GM12878 (cell line): ENCODE measurements around the gene STAC2. TPM values are rescaled to one million over a fixed set of nuclear protein-coding genes. Genes with fewer than 3 reads are reported as not detected.

Experiments used
- ATAC-seq: fragments of 200-7000 bp; cut with Tn5 transposase; 3 replicates; pipeline ENCODE4 v1.9.1; 2020; ENCODE audit warnings: mild to moderate bottlenecking, moderate library complexity
- BruUV-seq: library from RNA; stranded (reverse); fragments of 400-500 nt; replicated peaks from 2 replicates; lab custom pipeline; 2021; lab: Mats Ljungman, UMichigan
- CTCF ChIA-PET: fragments of 300-600 bp; sonication (Branson Sonifier 250); formaldehyde crosslinking; extraction: SDS; loops from one replicate; lab custom pipeline; 2021; ENCODE audit warnings: inconsistent platforms; lab: Yijun Ruan, JAX
- POLR2A ChIA-PET: fragments of 350-600 bp; formaldehyde crosslinking; extraction: SDS; loops from one replicate; lab custom pipeline; 2021; ENCODE audit warnings: inconsistent platforms; lab: Charles Lee
- RAD21 ChIA-PET: fragments of 300-600 bp; sonication (Branson Sonifier 250); formaldehyde crosslinking; loops from one replicate; lab custom pipeline; 2023; ENCODE audit warnings: antibody characterized with exemption; ENCODE audit not compliant: unreplicated experiment; lab: Charles Lee
- SMC1A ChIA-PET: fragments of 300-600 bp; sonication (Branson Sonifier 250); formaldehyde crosslinking; loops from one replicate; lab custom pipeline; 2023; ENCODE audit not compliant: unreplicated experiment, uncharacterized antibody; lab: Charles Lee
- DNase-seq: peaks from one replicate; pipeline ENCODE4 v3.0.0-alpha.2; 2011; ENCODE audit warnings: low read depth, low spot score
- FAIRE-seq: peaks from 3 replicates; lab custom pipeline; 2011; peaks lifted over from hg19 to GRCh38; lab: Jason Lieb, UNC
- H2AFZ ChIP-seq: 2 replicates; pipeline ENCODE4 v1.6.0; 2011; ENCODE audit warnings: low read depth, low read length, control low read depth; ENCODE audit not compliant: control insufficient read depth
- H3K27ac ChIP-seq: 2 replicates; pipeline ENCODE4 v1.5.1; 2011; ENCODE audit warnings: control low read depth; ENCODE audit not compliant: control insufficient read depth, insufficient read depth
- H3K27me3 ChIP-seq, 2 experiments: replicated peaks in 1 of 2; 2 replicates each; pipeline versions ENCODE4 v1.6.0 to v1.6.1; 2011; ENCODE audit warnings: low read length in 1 of 2; ENCODE audit not compliant: control insufficient read depth in 2 of 2, insufficient read depth in 2 of 2
- H3K36me3 ChIP-seq, 2 experiments: 2 replicates each; pipeline ENCODE4 v1.5.1; 2011; ENCODE audit warnings: low read length in 1 of 2; ENCODE audit not compliant: control insufficient read depth in 2 of 2, insufficient read depth in 2 of 2
- H3K4me1 ChIP-seq: 2 replicates; pipeline ENCODE4 v1.6.1; 2011; ENCODE audit warnings: mild to moderate bottlenecking, low read length, moderate library complexity, mixed read lengths; ENCODE audit not compliant: control insufficient read depth, insufficient read depth
- H3K4me2 ChIP-seq: 2 replicates; pipeline ENCODE4 v1.6.0; 2011; ENCODE audit warnings: control low read depth; ENCODE audit not compliant: control insufficient read depth, insufficient read depth
- H3K4me3 ChIP-seq: fragments of 200-600 bp; sonication (generic); 2 replicates; pipeline ENCODE4 v1.5.1; 2016
- H3K79me2 ChIP-seq: 2 replicates; pipeline ENCODE4 v1.6.0; 2011; ENCODE audit warnings: low read length; ENCODE audit not compliant: control insufficient read depth, insufficient read depth
- H3K9ac ChIP-seq: 2 replicates; pipeline ENCODE4 v1.8.0; 2011; ENCODE audit warnings: low read length, control low read depth, mixed read lengths; ENCODE audit not compliant: control insufficient read depth, insufficient read depth
- H3K9me3 ChIP-seq: replicated peaks from 3 replicates; pipeline ENCODE4 v1.5.1; 2011; ENCODE audit warnings: mild to moderate bottlenecking, low read length; ENCODE audit not compliant: control insufficient read depth, insufficient read depth
- H4K20me1 ChIP-seq: 2 replicates; pipeline ENCODE4 v1.6.0; 2011; ENCODE audit not compliant: control insufficient read depth, insufficient read depth
- CBX5 ChIP-seq: sonication (generic); IDR thresholded peaks from 2 replicates; pipeline ENCODE4 v1.6.1; 2016; ENCODE audit warnings: low read depth, moderate library complexity, mild to moderate bottlenecking, inconsistent platforms
- CHD4 ChIP-seq: fragments of 200-600 bp; sonication (generic); IDR thresholded peaks from 2 replicates; pipeline ENCODE4 v1.6.1; 2016; ENCODE audit warnings: mild to moderate bottlenecking
- KAT2A ChIP-seq: conservative IDR thresholded peaks from 2 replicates; pipeline ENCODE4 v1.6.1; 2011; ENCODE audit warnings: low read depth, low read length; ENCODE audit not compliant: control insufficient read depth
- KLF5 ChIP-seq: fragments of 450-650 bp; IDR thresholded peaks from 2 replicates; pipeline ENCODE4 v1.6.1; 2014; ENCODE audit warnings: mild to moderate bottlenecking; ENCODE audit not compliant: partially characterized antibody
- MYC ChIP-seq: IDR thresholded peaks from 2 replicates; pipeline ENCODE4 v1.6.1; 2011; ENCODE audit warnings: mild to moderate bottlenecking, low read length, moderate library complexity, inconsistent platforms; ENCODE audit not compliant: insufficient read depth, insufficient replicate concordance, insufficient read length, severe bottlenecking
- POLR2AphosphoS2 ChIP-seq: IDR thresholded peaks from 2 replicates; pipeline ENCODE4 v1.6.1; 2011; ENCODE audit warnings: low read depth, mild to moderate bottlenecking, low read length, improper control_type of control experiment, moderate library complexity
- RUNX3 ChIP-seq: IDR thresholded peaks from 2 replicates; pipeline ENCODE4 v1.6.1; 2012; ENCODE audit warnings: low read length, inconsistent platforms
- SMAD1 ChIP-seq: fragments of 450-650 bp; IDR thresholded peaks from 2 replicates; pipeline ENCODE4 v1.6.1; 2018; ENCODE audit warnings: mild to moderate bottlenecking, low read depth; ENCODE audit not compliant: partially characterized antibody
- SREBF1 ChIP-seq: IDR thresholded peaks from 2 replicates; pipeline ENCODE4 v1.6.1; 2012; ENCODE audit warnings: mild to moderate bottlenecking, low read length
- TCF12 ChIP-seq: IDR thresholded peaks from 2 replicates; pipeline ENCODE4 v1.6.1; 2011; ENCODE audit warnings: low read depth, mild to moderate bottlenecking, low read length
- WRNIP1 ChIP-seq: IDR thresholded peaks from 2 replicates; pipeline ENCODE4 v1.6.1; 2011; ENCODE audit warnings: low read depth, low read length, improper control_type of control experiment, borderline replicate concordance
- YY1 ChIP-seq: IDR thresholded peaks from 2 replicates; pipeline ENCODE4 v1.6.1; 2011; ENCODE audit warnings: low read depth, mild to moderate bottlenecking, low read length
- WGBS: methylation state at CpG from one replicate; pipeline ENCODE4 v1.1.6; 2016; ENCODE audit warnings: low lambda C conversion rate; ENCODE audit not compliant: insufficient replicate concordance, insufficient coverage; ENCODE audit errors: missing lambda C conversion rate; 5-methylcytosine and 5-hydroxymethylcytosine counted together
- in situ Hi-C: fragments of 300-500 bp; cut with MboI; formaldehyde crosslinking; loops from 9 replicates; pipeline ENCODE4 v1.14.3; 2018; ENCODE audit warnings: mixed read lengths
- intact Hi-C: fragments of 100-400 bp; cut with micrococcal nuclease; formaldehyde crosslinking; loops from one replicate; pipeline ENCODE4 v1.14.2; 2022; ENCODE audit not compliant: unreplicated experiment
- polyA plus RNA-seq, 11 experiments: library from polyadenylated mRNA; depleted of rRNA in 4 of 11; unstranded in 6 of 11; stranded (reverse) in 5 of 11; fragments of >200 nt; fragmentation: Nextera tagmentation in 4 of 11; fragmentation: Illumina TruSeq in 1 of 11; extraction: Ambion mirVana in 4 of 11; extraction: Trizol in 1 of 11; gene quantifications; 1 replicate in 1 of 11; 2 replicates in 10 of 11; pipeline versions ENCODE4 v1.2.1 to v1.2.3, GENCODE V29; 2011 to 2016; ENCODE audit warnings: inconsistent platforms in 2 of 11, missing spikeins in 2 of 11, low read depth in 1 of 11
- total RNA-seq, 4 experiments: library from RNA; depleted of rRNA in 3 of 4; stranded (reverse); fragments of >200 nt in 3 of 4; fragmentation: Illumina TruSeq in 1 of 4; extraction: Trizol in 1 of 4; gene quantifications; 2 replicates each; pipeline versions ENCODE4 v1.2.1 to v1.2.3, GENCODE V29; 2013 to 2021
- TF ChIP-seq, protein P1 (sequence below): IDR thresholded peaks from 2 replicates; pipeline ENCODE4 v1.6.1; 2011; ENCODE audit warnings: borderline replicate concordance, low read depth, mild to moderate bottlenecking, moderate library complexity, mixed read lengths, low read length; ENCODE audit not compliant: insufficient read depth; ENCODE audit errors: extremely low read length
- TF ChIP-seq, protein P2 (sequence below): fragments of 450-650 bp; IDR thresholded peaks from 2 replicates; pipeline ENCODE4 v1.6.1; 2017; ENCODE audit warnings: low read depth, mild to moderate bottlenecking, moderate library complexity

Gene STAC2
- total and polyA plus RNA-seq, 10 of the 15 experiments (the other 5 are each of a cell fraction or from before 2014, with no cell fraction given): 0.04 TPM; not detected in 9

DNA sequence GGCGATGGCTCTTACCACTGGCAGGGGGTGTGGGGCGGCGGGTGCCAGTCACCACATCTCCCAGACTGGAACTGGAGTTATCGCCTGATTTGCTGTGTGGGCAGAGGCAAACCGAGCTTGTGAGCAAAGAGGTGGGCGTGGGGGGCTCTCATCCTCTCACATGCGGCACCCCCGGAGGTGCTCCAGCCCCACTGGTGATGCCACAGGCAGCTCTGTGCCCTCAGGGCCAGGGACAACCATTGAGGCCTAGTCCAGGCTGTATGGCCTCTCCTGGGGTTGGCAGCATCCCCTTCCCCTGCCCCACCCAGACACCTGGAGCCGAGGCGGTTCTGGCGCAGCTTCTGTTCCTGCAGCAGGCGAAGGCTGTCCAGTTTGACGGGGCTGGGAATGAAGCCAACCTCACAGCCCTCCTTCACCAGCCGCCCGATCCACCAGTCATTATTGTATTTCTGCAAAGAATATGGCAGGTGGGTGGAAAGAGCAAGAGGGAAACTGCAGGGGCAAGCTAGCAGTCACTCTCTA is 39.2 kb downstream of the STAC2 start:
- no peak for FAIRE-seq
- 92% methylated on average over 15 of the region's 15 CpGs for WGBS
- H4K20me1 ChIP-seq: no peaks in the 10 kb centered on the region
- H3K27me3 ChIP-seq: no peaks in the 10 kb centered on the region
- ATAC-seq: no peak
- TF ChIP-seq WRNIP1 (no peak), CBX5 (no peak), KAT2A (no peak), SREBF1 (no peak), YY1 (no peak), CHD4 (no peak), KLF5 (no peak), TCF12 (no peak), SMAD1 (no peak), POLR2AphosphoS2 (no peak), MYC (no peak), RUNX3 (no peak)
- TF ChIP-seq, protein P1, sequence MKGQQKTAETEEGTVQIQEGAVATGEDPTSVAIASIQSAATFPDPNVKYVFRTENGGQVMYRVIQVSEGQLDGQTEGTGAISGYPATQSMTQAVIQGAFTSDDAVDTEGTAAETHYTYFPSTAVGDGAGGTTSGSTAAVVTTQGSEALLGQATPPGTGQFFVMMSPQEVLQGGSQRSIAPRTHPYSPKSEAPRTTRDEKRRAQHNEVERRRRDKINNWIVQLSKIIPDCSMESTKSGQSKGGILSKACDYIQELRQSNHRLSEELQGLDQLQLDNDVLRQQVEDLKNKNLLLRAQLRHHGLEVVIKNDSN: no peak
- TF ChIP-seq, protein P2, sequence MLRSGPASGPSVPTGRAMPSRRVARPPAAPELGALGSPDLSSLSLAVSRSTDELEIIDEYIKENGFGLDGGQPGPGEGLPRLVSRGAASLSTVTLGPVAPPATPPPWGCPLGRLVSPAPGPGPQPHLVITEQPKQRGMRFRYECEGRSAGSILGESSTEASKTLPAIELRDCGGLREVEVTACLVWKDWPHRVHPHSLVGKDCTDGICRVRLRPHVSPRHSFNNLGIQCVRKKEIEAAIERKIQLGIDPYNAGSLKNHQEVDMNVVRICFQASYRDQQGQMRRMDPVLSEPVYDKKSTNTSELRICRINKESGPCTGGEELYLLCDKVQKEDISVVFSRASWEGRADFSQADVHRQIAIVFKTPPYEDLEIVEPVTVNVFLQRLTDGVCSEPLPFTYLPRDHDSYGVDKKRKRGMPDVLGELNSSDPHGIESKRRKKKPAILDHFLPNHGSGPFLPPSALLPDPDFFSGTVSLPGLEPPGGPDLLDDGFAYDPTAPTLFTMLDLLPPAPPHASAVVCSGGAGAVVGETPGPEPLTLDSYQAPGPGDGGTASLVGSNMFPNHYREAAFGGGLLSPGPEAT: no peak
- in situ Hi-C loops (no loop called here), intact Hi-C loops (no loop called here)
- H3K4me2 ChIP-seq: no peak overlapping the region
- SMC1A ChIA-PET: interaction anchor here (1.1 kb wide), 1 partner anchor 9 kb away, joined by 3 read pairs; no protein-coding TSS in a partner anchor
- no peaks in the 10 kb centered on the region for H3K9me3 ChIP-seq
- H3K79me2 ChIP-seq: no peaks in the 10 kb centered on the region
- H3K4me3 ChIP-seq: no peak overlapping the region
- POLR2A ChIA-PET: no interaction called here
- no peak overlapping the region for H3K27ac ChIP-seq
- CTCF ChIA-PET: interaction anchor here (0.5 to 1.6 kb wide), 2 partner anchors 8 to 22 kb away, joined by 3 to 6 read pairs; no protein-coding TSS in a partner anchor
- H3K36me3 ChIP-seq: peaks cover 5 to 17% of the 10 kb centered on the region in 2 experiments; a peak in 3 of 4 replicates
- BruUV-seq: no TSS peak
- no peak for DNase-seq
- H2AFZ ChIP-seq: no peak overlapping the region
- H3K4me1 ChIP-seq: no peaks in the 10 kb centered on the region
- H3K9ac ChIP-seq: no peak overlapping the region
- RAD21 ChIA-PET: no interaction called here
